ENCODE measurements around the gene OR5B21. TPM values are rescaled to one million over a fixed set of nuclear protein-coding genes. Genes with fewer than 3 reads are reported as not detected.

OR5B21 gene
- total and polyA plus RNA-seq, 10 of the 15 experiments (the other 5 are each of a cell fraction or from before 2014, with no cell fraction given), result 0.22 to 0.41 (median 0.22) TPM; not detected in 7

DNA sequence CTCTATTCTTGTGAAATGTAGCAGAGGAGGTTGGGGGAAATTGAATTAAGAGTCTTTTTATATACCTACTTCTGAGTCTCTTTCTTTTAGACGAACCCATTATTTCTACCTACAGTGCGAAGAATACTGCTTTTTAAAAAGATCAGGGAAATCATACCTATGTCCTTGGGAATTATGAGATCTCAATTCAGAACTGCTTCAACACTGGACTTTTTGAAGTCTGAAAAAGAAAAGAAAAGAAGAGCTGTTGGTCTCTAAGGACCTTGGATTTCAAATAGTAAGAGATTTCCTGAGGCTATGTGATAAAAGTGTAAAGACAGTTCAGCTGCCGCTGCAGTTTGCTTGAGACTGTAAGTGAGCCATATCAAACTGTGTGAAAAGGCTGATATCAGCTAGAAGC is 3.7 kb upstream of the OR5B21 start:
- no peak for DNase-seq (ENCODE audit: low read depth, low spot score)
- no TSS peak for BruUV-seq (replicated peaks)
- WGBS (ENCODE audit: insufficient coverage, insufficient replicate concordance, low lambda C conversion rate, missing lambda C conversion rate), result 93% methylated on average over 3 of the region's 3 CpGs
- in situ Hi-C loops (cut with MboI), result loop anchor here (25.0 kb wide), 2 partner anchors 699 to 1174 kb away; partner anchors contain the start of genes P2RX3 and SSRP1
- Histone ChIP-seq H3K4me2 (ENCODE audit: control insufficient read depth, insufficient read depth) (no peak overlapping the region), H3K4me3 (no peak overlapping the region), H3K79me2 (ENCODE audit: control insufficient read depth, insufficient read depth, low read length) (no peaks in the 10 kb centered on the region), H3K27ac (ENCODE audit: control insufficient read depth, insufficient read depth) (no peak overlapping the region), H3K9me3 (replicated peaks; ENCODE audit: control insufficient read depth, insufficient read depth, low read length) (no peaks in the 10 kb centered on the region; the same call in 2 of the 3 replicates), H4K20me1 (ENCODE audit: control insufficient read depth, insufficient read depth) (no peaks in the 10 kb centered on the region), H3K4me1 (ENCODE audit: control insufficient read depth, insufficient read depth, low read length) (no peaks in the 10 kb centered on the region), H2AFZ (ENCODE audit: control insufficient read depth, low read depth, low read length) (no peak overlapping the region), H3K9ac (ENCODE audit: control insufficient read depth, insufficient read depth, low read length) (no peak overlapping the region), H3K36me3 (ENCODE audit: control insufficient read depth in 2 of 2, insufficient read depth in 2 of 2, low read length in 1 of 2) (no peaks in the 10 kb centered on the region), H3K27me3 (replicated peaks in 1 of 2; ENCODE audit: control insufficient read depth in 2 of 2, insufficient read depth in 2 of 2, low read length in 1 of 2) (no peaks in the 10 kb centered on the region)
- intact Hi-C loops (cut with micrococcal nuclease; ENCODE audit: unreplicated experiment), result loop anchor here (5.0 kb wide), 2 partner anchors 694 to 709 kb away; no protein-coding TSS in a partner anchor
- no peak for ATAC-seq
- no peak for TF ChIP-seq RELA (IDR thresholded peaks at IDR 0.05; ENCODE audit: borderline replicate concordance, partially characterized antibody)
- TF ChIP-seq, protein P1, sequence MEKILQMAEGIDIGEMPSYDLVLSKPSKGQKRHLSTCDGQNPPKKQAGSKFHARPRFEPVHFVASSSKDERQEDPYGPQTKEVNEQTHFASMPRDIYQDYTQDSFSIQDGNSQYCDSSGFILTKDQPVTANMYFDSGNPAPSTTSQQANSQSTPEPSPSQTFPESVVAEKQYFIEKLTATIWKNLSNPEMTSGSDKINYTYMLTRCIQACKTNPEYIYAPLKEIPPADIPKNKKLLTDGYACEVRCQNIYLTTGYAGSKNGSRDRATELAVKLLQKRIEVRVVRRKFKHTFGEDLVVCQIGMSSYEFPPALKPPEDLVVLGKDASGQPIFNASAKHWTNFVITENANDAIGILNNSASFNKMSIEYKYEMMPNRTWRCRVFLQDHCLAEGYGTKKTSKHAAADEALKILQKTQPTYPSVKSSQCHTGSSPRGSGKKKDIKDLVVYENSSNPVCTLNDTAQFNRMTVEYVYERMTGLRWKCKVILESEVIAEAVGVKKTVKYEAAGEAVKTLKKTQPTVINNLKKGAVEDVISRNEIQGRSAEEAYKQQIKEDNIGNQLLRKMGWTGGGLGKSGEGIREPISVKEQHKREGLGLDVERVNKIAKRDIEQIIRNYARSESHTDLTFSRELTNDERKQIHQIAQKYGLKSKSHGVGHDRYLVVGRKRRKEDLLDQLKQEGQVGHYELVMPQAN (conservative IDR thresholded peaks at IDR 0.05), result no peak
- ChIA-PET POLR2A (no interaction called here), RAD21 (ENCODE audit: unreplicated experiment) (interaction anchor here (0.8 to 3.5 kb wide), 8 partner anchors 12 to 1018 kb away, joined by 3 to 27 read pairs (median 4); no protein-coding TSS in a partner anchor), SMC1A (ENCODE audit: uncharacterized antibody, unreplicated experiment) (interaction anchor here (0.7 to 6.3 kb wide), 12 partner anchors 8 to 857 kb away, joined by 3 to 37 read pairs (median 8); no protein-coding TSS in a partner anchor), CTCF (interaction anchor here (0.8 to 11.7 kb wide), 13 partner anchors 8 to 985 kb away, joined by 3 to 88 read pairs (median 5); partner anchors contain the start of gene OR5B3)
- FAIRE-seq, result no peak

- intact Hi-C loops (cut with micrococcal nuclease; ENCODE audit: unreplicated experiment) (loop anchor here (5.0 to 10.0 kb wide), 3 partner anchors 692 to 1165 kb away; no protein-coding TSS in a partner anchor), in situ Hi-C loops (cut with MboI) (loop anchor here (25.0 kb wide), 2 partner anchors 697 to 1172 kb away; partner anchors contain the start of genes P2RX3 and SSRP1)
- no peaks in the 10 kb centered on the region for H3K79me2 ChIP-seq (ENCODE audit: control insufficient read depth, insufficient read depth, low read length)
- no peak overlapping the region for H2AFZ ChIP-seq (ENCODE audit: control insufficient read depth, low read depth, low read length)
- no peaks in the 10 kb centered on the region for H3K36me3 ChIP-seq (ENCODE audit: control insufficient read depth in 2 of 2, insufficient read depth in 2 of 2, low read length in 1 of 2)
- H3K27ac ChIP-seq (ENCODE audit: control insufficient read depth, insufficient read depth), result no peak overlapping the region
- ATAC-seq (no peak), FAIRE-seq (no peak), DNase-seq (ENCODE audit: low read depth, low spot score) (no peak)
- no peaks in the 10 kb centered on the region for H4K20me1 ChIP-seq (ENCODE audit: control insufficient read depth, insufficient read depth)
- no peak for TF ChIP-seq ZBTB40 (IDR thresholded peaks at IDR 0.05; ENCODE audit: borderline replicate concordance)
- no peak for TF ChIP-seq NBN (IDR thresholded peaks at IDR 0.05)
- no peak for TF ChIP-seq ATF7 (IDR thresholded peaks at IDR 0.05; ENCODE audit: low read depth)
- no peak for TF ChIP-seq STAT3 (IDR thresholded peaks at IDR 0.05; ENCODE audit: low read depth, low read length)
- no peak for TF ChIP-seq CBFB (IDR thresholded peaks at IDR 0.05; ENCODE audit: low read depth)
- TF ChIP-seq, protein P2, sequence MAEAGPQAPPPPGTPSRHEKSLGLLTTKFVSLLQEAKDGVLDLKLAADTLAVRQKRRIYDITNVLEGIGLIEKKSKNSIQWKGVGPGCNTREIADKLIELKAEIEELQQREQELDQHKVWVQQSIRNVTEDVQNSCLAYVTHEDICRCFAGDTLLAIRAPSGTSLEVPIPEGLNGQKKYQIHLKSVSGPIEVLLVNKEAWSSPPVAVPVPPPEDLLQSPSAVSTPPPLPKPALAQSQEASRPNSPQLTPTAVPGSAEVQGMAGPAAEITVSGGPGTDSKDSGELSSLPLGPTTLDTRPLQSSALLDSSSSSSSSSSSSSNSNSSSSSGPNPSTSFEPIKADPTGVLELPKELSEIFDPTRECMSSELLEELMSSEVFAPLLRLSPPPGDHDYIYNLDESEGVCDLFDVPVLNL (IDR thresholded peaks at IDR 0.05; ENCODE audit: low read depth, low read length), result no peak
- TF ChIP-seq SP1 (IDR thresholded peaks at IDR 0.05; ENCODE audit: low read depth, low read length), result no peak
- H3K9me3 ChIP-seq (replicated peaks; ENCODE audit: control insufficient read depth, insufficient read depth, low read length), result no peaks in the 10 kb centered on the region; the same call in 2 of the 3 replicates
- peaks cover 4% of the 10 kb centered on the region; the same call in 1 of the 2 replicates for H3K4me1 ChIP-seq (ENCODE audit: control insufficient read depth, insufficient read depth, low read length)
- 43% methylated on average over 1 of the region's 1 CpG for WGBS (ENCODE audit: insufficient coverage, insufficient replicate concordance, low lambda C conversion rate, missing lambda C conversion rate)
- H3K9ac ChIP-seq (ENCODE audit: control insufficient read depth, insufficient read depth, low read length), result no peak overlapping the region
- ChIA-PET RAD21 (ENCODE audit: unreplicated experiment) (interaction anchor here (1.5 to 2.1 kb wide), 4 partner anchors 11 to 59 kb away, joined by 3 to 13 read pairs (median 6); no protein-coding TSS in a partner anchor), POLR2A (interaction anchor here (1.7 kb wide), 1 partner anchor 14 kb away, joined by 5 read pairs; no protein-coding TSS in a partner anchor), CTCF (interaction anchor here (1.3 to 11.7 kb wide), 5 partner anchors 14 to 711 kb away, joined by 3 to 88 read pairs (median 5); no protein-coding TSS in a partner anchor), SMC1A (ENCODE audit: uncharacterized antibody, unreplicated experiment) (interaction anchor here (0.7 to 8.8 kb wide), 10 partner anchors 8 to 709 kb away, joined by 3 to 98 read pairs (median 4); no protein-coding TSS in a partner anchor)
- no TSS peak for BruUV-seq (replicated peaks)
- no peaks in the 10 kb centered on the region for H3K27me3 ChIP-seq (replicated peaks in 1 of 2; ENCODE audit: control insufficient read depth in 2 of 2, insufficient read depth in 2 of 2, low read length in 1 of 2)
- no peak overlapping the region for H3K4me2 ChIP-seq (ENCODE audit: control insufficient read depth, insufficient read depth)
- no peak overlapping the region for H3K4me3 ChIP-seq
These were observed 1.8 kb upstream of the OR5B21 start for GRCh38 chr11:58509748-58510147.
